OCI-M1 (cell line): Measurements from ENCODE around the gene MPND.
A peak's percentile ranks its signal among the peaks of the same experiment; 100 is the strongest.
"Not testable (repeated sequence)": the region's sequence is repeated elsewhere in the genome, so short reads cannot be mapped to it uniquely, and the experiment has no call there.

Experiments used
- DNase-seq: peaks from one replicate; lab custom pipeline; 2025; lab: John Stamatoyannopoulos, UW

The MPND gene

DNA sequence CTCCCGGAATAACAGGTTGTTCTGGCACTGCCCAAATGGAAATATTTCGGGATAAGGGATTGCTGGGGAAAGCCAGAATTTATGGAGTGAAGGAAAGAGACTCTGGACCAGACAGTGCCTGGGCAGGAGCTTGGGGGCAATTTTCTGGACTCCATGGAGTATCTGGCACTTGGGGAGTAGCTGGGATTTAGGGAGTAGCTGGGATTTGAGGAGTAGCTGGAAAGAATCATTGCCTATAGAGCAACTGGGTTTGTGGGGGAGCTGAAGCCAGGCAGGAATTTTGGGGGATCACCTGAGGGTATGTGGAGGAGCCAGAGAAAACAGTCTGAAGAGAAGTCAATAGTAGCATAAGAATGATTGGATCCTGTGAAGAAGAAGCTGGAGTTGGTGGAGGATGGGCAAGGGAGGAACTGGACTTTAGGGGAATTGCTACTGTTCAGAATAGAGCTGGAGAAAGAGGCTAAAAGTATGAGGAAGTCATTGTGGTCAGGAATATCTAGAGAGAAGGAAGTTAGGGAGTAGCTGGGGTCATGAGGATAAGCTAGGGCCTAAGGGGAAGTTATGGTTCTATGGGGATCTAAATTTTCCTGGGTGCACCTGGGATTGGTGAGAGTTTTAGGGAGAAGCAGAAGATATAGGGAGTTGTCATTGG lies 24.2 kb upstream of the MPND start:
- peak; percentile 4 for DNase-seq

DNA sequence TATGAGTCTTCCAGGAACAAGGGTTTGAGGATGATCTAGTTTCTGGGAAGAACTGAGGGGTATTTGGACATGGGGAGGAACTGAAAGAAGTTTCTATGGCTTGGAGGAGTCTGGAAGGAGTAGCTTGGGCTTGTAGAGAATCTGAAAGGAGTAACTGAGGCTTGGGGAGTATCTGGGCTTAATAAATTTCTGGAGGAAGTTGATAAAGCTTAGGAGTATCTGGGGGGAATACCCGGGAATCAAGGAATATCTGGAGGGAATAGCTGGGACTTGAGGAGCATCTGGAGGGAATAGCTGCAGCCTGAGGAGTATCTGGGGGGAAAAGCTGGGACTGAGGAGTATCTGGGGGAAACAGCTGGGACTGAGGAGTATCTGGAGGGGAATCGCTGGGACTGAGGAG lies 22.9 kb upstream of the MPND start:
- DNase-seq: no peak

- no peak for DNase-seq
Observed at GRCh38 chr19:4322942-4323665, 20.3 kb upstream of the MPND start.

DNA sequence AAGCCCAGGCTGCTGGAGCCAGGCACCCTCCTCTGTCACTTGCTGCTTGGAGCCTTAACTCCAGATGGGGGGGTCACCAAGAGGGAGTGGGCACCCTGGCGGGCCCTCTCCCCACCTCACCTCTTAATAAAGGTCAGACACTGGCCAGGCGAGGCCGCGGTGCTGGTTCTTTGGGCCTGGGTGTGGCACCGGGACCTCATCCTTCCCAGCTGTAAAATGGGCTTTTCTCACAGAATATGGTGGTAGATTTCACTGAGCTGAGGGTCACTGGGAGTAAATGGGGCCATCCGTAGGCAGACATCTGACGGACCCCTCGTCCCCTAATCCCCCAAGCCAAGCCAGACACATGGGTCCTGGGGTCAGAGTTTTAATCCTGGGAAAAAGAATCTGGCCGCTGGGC lies 19.7 kb upstream of the MPND start:
- no peak for DNase-seq

- no peak for DNase-seq
Observed at GRCh38 chr19:4324228-4324627, 19.1 kb upstream of the MPND start.

GRCh38 chr19:4326215-4326836 lies 17.0 kb upstream of the MPND start:
- DNase-seq: no peak

- DNase-seq: no peak
Observed at GRCh38 chr19:4326837-4327251, 16.5 kb upstream of the MPND start.

- no peak for DNase-seq
Observed at GRCh38 chr19:4327252-4327876, 16.0 kb upstream of the MPND start.

DNA sequence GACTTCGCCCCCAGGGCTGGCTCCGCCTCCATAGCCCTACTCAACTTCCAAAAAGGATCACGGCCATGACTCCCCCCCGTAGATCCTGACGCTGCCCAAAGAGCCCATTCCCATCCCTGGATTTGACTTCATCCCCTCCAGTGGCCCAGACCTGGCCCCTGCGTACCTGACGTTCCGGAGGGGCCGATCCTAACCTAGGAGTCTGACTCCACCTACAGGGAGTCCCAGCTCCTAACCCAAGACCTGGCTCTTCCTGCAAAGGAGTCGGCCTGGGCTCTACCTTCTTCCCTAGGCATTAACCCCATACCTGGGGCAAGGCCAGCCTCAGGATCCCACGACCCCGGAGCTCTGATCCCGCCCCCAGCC lies 15.5 kb upstream of the MPND start:
- DNase-seq: no peak

DNA sequence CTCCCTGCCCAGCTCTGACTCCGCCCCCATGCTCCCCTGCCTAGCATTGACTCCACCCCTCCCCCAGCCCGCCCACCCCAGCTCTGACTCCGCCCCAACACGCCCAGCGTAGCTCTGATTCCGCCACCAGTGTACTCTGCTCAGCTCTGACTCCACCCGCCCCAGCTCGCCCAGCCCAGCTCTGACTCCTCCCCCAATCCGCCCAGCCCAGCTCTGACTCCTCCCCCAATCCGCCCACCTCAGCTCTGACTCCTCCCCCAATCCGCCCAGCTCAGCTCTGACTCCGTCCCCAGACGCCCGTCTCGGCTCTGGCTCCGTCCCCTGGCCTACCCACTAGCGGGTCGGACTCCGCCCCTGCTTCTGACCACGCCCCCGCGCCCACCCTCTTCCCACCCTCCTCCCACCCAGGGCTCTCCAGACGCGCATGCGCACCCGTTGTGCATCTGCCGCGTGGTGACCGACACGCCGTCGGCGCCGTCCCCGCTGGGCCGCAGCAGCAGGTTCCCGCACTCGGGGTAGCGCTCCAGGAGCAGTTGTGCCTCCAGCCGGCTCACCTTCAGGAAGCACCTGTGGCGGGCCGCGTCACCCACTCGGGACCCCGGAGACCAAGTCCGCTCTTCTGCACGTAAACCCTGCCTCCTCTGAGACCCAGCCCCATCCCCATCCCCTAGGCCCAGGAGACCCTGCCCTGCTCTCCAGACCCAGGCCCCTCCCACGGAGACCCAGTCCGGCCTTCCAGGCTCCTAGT lies 14.9 kb upstream of the MPND start:
- DNase-seq: peak; percentile 1

DNA sequence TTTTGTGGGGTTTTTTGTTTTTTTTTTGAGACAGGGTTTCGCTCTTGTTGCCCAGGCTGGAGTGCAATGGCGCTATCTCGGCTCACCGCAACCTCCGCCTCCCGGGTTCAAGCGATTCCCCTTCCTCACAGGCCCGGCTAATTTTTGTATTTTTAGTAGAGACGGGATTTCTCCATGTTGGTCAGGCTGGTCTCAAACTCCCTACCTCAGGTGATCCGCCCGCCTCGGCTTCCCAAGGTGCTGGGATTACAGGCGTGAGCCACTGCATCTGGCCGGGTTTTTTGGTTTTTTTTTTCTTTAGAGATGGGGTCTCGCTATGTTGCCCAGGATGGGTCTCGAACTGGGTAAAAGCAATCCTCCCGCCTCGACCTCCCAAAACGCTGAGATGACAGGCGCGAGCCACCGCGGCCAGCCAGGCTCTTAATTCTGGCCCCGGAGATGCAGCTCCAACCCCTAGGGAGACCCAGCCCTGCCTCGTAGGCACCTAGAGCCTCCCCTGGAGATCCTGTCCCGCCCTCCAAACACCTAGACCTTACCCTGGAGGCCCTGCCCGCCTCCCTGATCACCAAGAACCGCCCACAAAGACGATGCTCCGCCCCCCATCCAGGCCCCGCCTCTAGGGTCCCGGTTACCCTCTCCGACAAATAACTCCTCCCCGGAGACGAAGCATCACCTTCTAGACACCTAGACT lies 14.2 kb upstream of the MPND start:
- not testable (repeated sequence) for DNase-seq

DNA sequence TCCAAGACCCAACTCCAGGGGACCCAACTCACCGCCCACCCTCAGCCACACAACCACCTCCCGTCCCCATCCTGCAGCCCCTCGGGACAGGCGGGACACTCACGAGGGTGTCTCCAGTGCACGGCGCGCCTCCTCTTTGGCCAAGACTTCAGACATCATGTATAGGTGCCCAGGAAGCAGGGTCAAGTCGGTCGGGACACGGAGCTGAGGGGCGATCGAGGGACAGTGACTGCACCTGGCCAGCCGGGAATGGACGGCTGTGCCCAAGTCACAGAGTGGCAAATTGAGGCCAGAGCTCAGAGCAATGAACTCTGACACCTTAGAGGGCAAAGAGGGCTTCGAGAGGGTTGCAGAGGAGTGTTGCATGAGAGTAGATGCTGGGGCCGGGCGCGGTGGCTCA lies 13.5 kb upstream of the MPND start:
- no peak for DNase-seq

GRCh38 chr19:4334929-4335570 lies 8.3 kb upstream of the MPND start:
- DNase-seq: no peak

- DNase-seq: peak; percentile 66
Observed at GRCh38 chr19:4337906-4338440, 5.4 kb upstream of the MPND start.

DNA sequence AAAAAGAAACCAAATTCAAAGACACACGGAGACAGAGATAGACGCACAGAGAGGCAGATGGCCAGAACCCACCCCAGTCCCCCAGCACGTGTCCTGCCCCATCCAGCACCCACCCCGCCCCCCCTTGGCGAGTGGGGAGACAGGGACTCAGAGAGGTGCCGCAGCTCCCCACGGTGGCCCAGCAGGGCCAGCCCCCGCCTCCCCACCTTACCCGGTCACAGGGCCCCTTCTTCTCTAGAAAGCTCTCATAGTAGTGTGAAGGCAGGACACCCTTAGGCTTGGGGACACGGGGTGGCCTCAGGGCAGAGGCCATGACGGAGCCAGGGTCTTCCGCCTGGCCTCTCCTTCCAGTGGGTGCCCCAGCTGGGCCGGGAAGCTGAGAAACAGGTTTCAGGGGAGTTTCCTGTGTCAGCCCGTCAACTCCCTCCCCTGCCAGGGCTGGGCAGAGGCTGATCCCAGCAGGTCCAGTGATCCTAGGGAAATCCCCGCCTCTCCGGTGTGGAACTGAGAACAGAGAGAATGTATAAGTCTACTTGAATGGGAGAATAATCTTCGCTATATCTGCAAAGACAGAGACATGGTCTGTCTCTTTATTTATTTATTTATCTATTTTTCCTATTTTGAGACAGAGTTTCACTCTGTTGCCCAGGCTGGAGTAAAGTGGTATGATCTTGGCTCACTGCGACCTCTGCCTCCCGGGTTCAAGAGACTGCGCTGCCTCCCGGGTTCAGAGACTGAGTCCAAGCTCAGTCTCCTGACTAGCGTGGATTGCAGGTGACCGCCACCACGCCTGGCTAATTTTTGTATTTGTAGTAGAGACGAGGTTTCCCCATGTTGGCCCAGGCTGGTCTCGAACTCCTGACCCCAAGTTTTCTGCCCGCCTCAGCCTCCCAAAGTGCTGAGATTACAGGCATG lies 4.7 kb upstream of the MPND start, which contains the start of gene STAP2:
STAP2 (minus strand) TSS at position 387 of the 915 bp plus-strand sequence; CDS start at position 313, 74 bp downstream.
- DNase-seq: no peak

- no peak for DNase-seq
Observed at GRCh38 chr19:4342314-4342614, 1.1 kb upstream of the MPND start.

GRCh38 chr19:4342615-4343369 lies 570 bp upstream of the MPND start:
- peak; percentile 98 for DNase-seq

DNA sequence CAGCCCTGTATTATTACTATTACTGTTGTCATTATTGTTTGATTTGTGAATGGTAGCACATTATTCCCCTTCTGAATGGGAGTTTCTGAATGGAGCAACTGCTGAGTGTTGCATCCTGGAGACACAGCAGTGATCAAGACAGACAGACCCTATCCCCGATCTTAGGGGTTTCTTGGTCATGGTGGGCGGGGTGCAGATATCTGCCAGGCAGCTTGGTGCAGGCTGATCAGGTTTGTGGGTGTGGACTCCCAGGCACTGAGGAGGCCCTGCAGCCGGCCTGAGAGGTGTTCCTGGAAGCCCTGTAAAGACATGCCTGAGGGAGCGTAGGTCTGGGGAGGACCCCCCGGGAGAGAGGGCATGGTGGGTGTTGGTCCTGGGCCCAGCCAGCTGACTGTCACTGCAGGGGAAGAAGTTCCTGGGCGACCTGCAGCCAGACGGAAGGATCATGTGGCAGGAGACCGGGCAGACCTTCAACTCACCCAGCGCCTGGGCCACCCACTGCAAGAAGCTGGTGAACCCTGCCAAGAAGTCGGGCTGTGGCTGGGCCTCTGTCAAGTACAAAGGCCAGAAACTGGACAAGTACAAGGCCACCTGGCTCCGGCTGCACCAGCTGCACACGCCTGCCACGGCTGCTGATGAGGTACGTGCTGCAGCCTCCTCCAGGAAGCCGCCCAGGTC lies 2.1 kb downstream of the MPND start:
- no peak for DNase-seq

DNA sequence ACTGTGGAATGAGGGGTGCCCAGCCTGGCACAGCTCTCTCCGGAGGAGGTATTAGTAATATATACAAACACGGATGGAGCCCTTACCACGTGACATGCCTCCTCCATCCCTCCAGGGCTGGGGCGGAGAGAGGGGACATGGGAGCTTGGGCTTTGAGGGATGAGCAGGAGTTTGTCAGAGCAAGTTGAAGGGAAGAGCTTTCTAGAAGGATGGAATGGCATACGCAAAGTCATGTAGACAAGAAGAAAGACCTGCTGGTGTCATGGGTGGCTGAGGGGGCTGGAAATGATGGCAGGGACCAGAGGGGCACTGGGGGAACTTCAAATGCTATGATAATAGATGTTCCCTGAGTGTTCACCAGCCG lies 2.6 kb downstream of the MPND start:
- no peak for DNase-seq
